Measurements from ENCODE around the gene NDST4. TPM values are rescaled to one million over a fixed set of nuclear protein-coding genes. Genes with fewer than 3 reads are reported as not detected.

NDST4 gene
- total RNA-seq, 1 experiment from 2014 or later: not detected

- TF ChIP-seq EZH2 (IDR thresholded peaks at IDR 0.05; ENCODE audit: low read length, unreplicated experiment): no peak
- no peak for TF ChIP-seq EZH2phosphoT487 (IDR thresholded peaks at IDR 0.05; ENCODE audit: borderline replicate concordance, low read length)
- TF ChIP-seq, protein P1, sequence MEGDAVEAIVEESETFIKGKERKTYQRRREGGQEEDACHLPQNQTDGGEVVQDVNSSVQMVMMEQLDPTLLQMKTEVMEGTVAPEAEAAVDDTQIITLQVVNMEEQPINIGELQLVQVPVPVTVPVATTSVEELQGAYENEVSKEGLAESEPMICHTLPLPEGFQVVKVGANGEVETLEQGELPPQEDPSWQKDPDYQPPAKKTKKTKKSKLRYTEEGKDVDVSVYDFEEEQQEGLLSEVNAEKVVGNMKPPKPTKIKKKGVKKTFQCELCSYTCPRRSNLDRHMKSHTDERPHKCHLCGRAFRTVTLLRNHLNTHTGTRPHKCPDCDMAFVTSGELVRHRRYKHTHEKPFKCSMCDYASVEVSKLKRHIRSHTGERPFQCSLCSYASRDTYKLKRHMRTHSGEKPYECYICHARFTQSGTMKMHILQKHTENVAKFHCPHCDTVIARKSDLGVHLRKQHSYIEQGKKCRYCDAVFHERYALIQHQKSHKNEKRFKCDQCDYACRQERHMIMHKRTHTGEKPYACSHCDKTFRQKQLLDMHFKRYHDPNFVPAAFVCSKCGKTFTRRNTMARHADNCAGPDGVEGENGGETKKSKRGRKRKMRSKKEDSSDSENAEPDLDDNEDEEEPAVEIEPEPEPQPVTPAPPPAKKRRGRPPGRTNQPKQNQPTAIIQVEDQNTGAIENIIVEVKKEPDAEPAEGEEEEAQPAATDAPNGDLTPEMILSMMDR (conservative IDR thresholded peaks at IDR 0.05; ENCODE audit: low read depth, low read length): no peak
Observed at GRCh38 chr4:114886761-114887160, 226.7 kb downstream of the NDST4 start.

GRCh38 chr4:114883641-114884040, 229.8 kb downstream of the NDST4 start:
- Histone ChIP-seq H3K9me3 (ENCODE audit: low read length) (no peaks in the 10 kb centered on the region), H3K36me3 (ENCODE audit: low read depth, low read length) (no peaks in the 10 kb centered on the region), H3K4me2 (ENCODE audit: low read length) (no peak overlapping the region), H3K9me2 (replicated peaks; ENCODE audit: low read length) (no peaks in the 10 kb centered on the region), H2AFZ (ENCODE audit: low read length) (no peak overlapping the region), H3K4me3 (ENCODE audit: low read length) (no peak overlapping the region), H3F3A (ENCODE audit: low read length, unreplicated experiment) (no peaks in the 10 kb centered on the region), H3K27me3 (ENCODE audit: low read length) (no peaks in the 10 kb centered on the region), H3K9ac (ENCODE audit: low read length) (no peak overlapping the region), H4K20me1 (ENCODE audit: low read length) (no peaks in the 10 kb centered on the region), H3K79me2 (ENCODE audit: low read length) (no peaks in the 10 kb centered on the region), H3K27ac (ENCODE audit: low read length) (no peak overlapping the region), H3K4me1 (ENCODE audit: insufficient read depth, low read length) (no peaks in the 10 kb centered on the region)
- ChIA-PET CTCF (no interaction called here), POLR2A (ENCODE audit: unreplicated experiment) (no interaction called here)
- TF ChIP-seq EZH2 (IDR thresholded peaks at IDR 0.05; ENCODE audit: low read length, unreplicated experiment): no peak
- TF ChIP-seq EZH2phosphoT487 (IDR thresholded peaks at IDR 0.05; ENCODE audit: borderline replicate concordance, low read length): no peak
- TF ChIP-seq, protein P1 (conservative IDR thresholded peaks at IDR 0.05; ENCODE audit: low read depth, low read length): no peak
- ATAC-seq (no peak), DNase-seq (no peak)
- intact Hi-C loops (cut with micrococcal nuclease): no loop called here
- BruUV-seq (replicated peaks): no TSS peak

More at GRCh38 chr4:114886761-114887160, 226.7 kb downstream of the NDST4 start:
- no peak for DNase-seq
- Histone ChIP-seq H3K9me3 (ENCODE audit: low read length) (no peaks in the 10 kb centered on the region), H3F3A (ENCODE audit: low read length, unreplicated experiment) (no peaks in the 10 kb centered on the region), H3K27me3 (ENCODE audit: low read length) (no peaks in the 10 kb centered on the region), H3K4me1 (ENCODE audit: insufficient read depth, low read length) (no peaks in the 10 kb centered on the region), H3K79me2 (ENCODE audit: low read length) (no peaks in the 10 kb centered on the region), H4K20me1 (ENCODE audit: low read length) (no peaks in the 10 kb centered on the region), H3K9me2 (replicated peaks; ENCODE audit: low read length) (no peaks in the 10 kb centered on the region), H2AFZ (ENCODE audit: low read length) (no peak overlapping the region), H3K4me2 (ENCODE audit: low read length) (no peak overlapping the region), H3K27ac (ENCODE audit: low read length) (no peak overlapping the region), H3K9ac (ENCODE audit: low read length) (no peak overlapping the region), H3K4me3 (ENCODE audit: low read length) (no peak overlapping the region), H3K36me3 (ENCODE audit: low read depth, low read length) (no peaks in the 10 kb centered on the region)
- ChIA-PET CTCF (no interaction called here), POLR2A (ENCODE audit: unreplicated experiment) (no interaction called here)
- no peak for ATAC-seq
- intact Hi-C loops (cut with micrococcal nuclease): no loop called here
- BruUV-seq (replicated peaks): no TSS peak

DNA sequence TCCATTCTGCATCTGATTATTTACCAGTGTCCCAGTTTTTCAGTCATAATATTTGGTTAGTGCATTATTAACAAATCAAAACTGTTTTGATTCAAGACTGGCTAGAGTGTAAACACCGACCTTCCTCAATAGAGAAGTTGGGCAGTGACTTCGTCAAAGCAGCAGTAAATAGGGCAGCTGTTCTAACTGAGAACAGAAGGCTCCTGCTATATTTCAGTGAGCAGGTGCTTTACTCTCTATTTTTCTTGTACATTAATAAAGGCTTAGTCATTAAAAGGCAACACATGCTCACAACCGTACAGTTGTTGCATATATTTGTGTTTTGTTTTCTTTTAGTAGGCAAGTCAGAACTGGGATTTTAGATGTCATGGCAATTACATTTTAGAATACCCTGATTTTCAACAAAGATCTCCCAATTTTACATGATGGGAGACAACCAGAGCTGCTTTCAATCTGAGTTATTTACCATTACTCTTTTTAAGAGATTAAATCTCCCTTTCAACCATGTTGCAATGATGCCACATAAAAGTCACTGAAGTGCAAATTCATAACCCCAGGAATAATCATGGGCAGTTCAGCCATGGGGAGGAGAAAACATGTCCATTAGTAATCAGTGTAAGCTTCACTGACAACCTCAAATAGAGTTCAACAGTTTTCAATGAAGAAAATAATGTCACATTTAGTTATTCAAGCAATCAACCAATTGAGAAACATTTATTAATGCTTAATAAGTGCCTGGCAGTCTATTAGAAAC, 233.3 kb downstream of the NDST4 start:
- H3K9me2 ChIP-seq (replicated peaks; ENCODE audit: low read length): no peaks in the 10 kb centered on the region
- no peak for TF ChIP-seq EZH2phosphoT487 (IDR thresholded peaks at IDR 0.05; ENCODE audit: borderline replicate concordance, low read length)
- no peak for TF ChIP-seq EZH2 (IDR thresholded peaks at IDR 0.05; ENCODE audit: low read length, unreplicated experiment)
- TF ChIP-seq, protein P1 (conservative IDR thresholded peaks at IDR 0.05; ENCODE audit: low read depth, low read length): no peak
- no peaks in the 10 kb centered on the region for H3K79me2 ChIP-seq (ENCODE audit: low read length)
- H3K4me2 ChIP-seq (ENCODE audit: low read length): no peak overlapping the region
- no peaks in the 10 kb centered on the region for H3K36me3 ChIP-seq (ENCODE audit: low read depth, low read length)
- ChIA-PET CTCF (no interaction called here), POLR2A (ENCODE audit: unreplicated experiment) (no interaction called here)
- no peak overlapping the region for H3K9ac ChIP-seq (ENCODE audit: low read length)
- no peak overlapping the region for H3K27ac ChIP-seq (ENCODE audit: low read length)
- no peaks in the 10 kb centered on the region for H3K27me3 ChIP-seq (ENCODE audit: low read length)
- BruUV-seq (replicated peaks): no TSS peak
- no peaks in the 10 kb centered on the region for H4K20me1 ChIP-seq (ENCODE audit: low read length)
- ATAC-seq: no peak
- H3K4me1 ChIP-seq (ENCODE audit: insufficient read depth, low read length): no peaks in the 10 kb centered on the region
- H3F3A ChIP-seq (ENCODE audit: low read length, unreplicated experiment): no peaks in the 10 kb centered on the region
- H2AFZ ChIP-seq (ENCODE audit: low read length): no peak overlapping the region
- intact Hi-C loops (cut with micrococcal nuclease): no loop called here
- no peaks in the 10 kb centered on the region for H3K9me3 ChIP-seq (ENCODE audit: low read length)
- DNase-seq: no peak
- no peak overlapping the region for H3K4me3 ChIP-seq (ENCODE audit: low read length)

Data from PC-3 (cell line).